NCI-H1436 (cell line): ENCODE results near the gene GABRD.
"Not testable (repeated sequence)": the region's sequence is repeated elsewhere in the genome, so short reads cannot be mapped to it uniquely, and the experiment has no call there.

ENCODE experiments used
- DNase-seq: peaks from one replicate; lab custom pipeline; 2025; lab: John Stamatoyannopoulos, UW

The GABRD gene

GRCh38 chr1:2019172-2019543 is at the start of gene GABRD:
Gene GABRD, plus strand, starts transcription at chr1:2019345. Its CDS starts 79 bp downstream, at chr1:2019424.
- DNase-seq: peak; percentile 3

GRCh38 chr1:1969505-1969900 is 49.6 kb upstream of the GABRD start:
- DNase-seq: no peak

GRCh38 chr1:1969953-1970716 is 49.0 kb upstream of the GABRD start:
- DNase-seq: no peak

- DNase-seq: no peak
These were observed 48.1 kb upstream of the GABRD start for GRCh38 chr1:1971017-1971416.

GRCh38 chr1:1971688-1972087 is 47.5 kb upstream of the GABRD start:
- DNase-seq: no peak

GRCh38 chr1:1972976-1973715 is 46.0 kb upstream of the GABRD start:
- no peak for DNase-seq

GRCh38 chr1:1973716-1974642 is 45.2 kb upstream of the GABRD start:
- DNase-seq: no peak

- no peak for DNase-seq
These were observed 44.3 kb upstream of the GABRD start for GRCh38 chr1:1974834-1975233.

- no peak for DNase-seq
These were observed 43.6 kb upstream of the GABRD start for GRCh38 chr1:1975535-1975934.

GRCh38 chr1:1976031-1976430 is 43.1 kb upstream of the GABRD start:
- DNase-seq: no peak

GRCh38 chr1:1978108-1978507 is 41.0 kb upstream of the GABRD start:
- no peak for DNase-seq

- not testable (repeated sequence) for DNase-seq
These were observed 40.3 kb upstream of the GABRD start for GRCh38 chr1:1978690-1979481.

GRCh38 chr1:1979482-1980165 is 39.5 kb upstream of the GABRD start:
- DNase-seq: no peak

GRCh38 chr1:1980467-1981141 is 38.5 kb upstream of the GABRD start:
- DNase-seq: no peak

GRCh38 chr1:1981142-1981500 is 38.0 kb upstream of the GABRD start:
- no peak for DNase-seq

- DNase-seq: not testable (repeated sequence)
These were observed 37.4 kb upstream of the GABRD start for GRCh38 chr1:1981631-1982327.

GRCh38 chr1:1982379-1983232 is 36.5 kb upstream of the GABRD start:
- no peak for DNase-seq

GRCh38 chr1:1984560-1985070 is 34.5 kb upstream of the GABRD start:
- DNase-seq: no peak
